ENCODE results near the gene VPS8. TPM values are rescaled to one million over a fixed set of nuclear protein-coding genes. Genes with fewer than 3 reads are reported as not detected.

The VPS8 gene
- total RNA-seq, 1 donor from 2014 or later: 59.4 TPM

DNA sequence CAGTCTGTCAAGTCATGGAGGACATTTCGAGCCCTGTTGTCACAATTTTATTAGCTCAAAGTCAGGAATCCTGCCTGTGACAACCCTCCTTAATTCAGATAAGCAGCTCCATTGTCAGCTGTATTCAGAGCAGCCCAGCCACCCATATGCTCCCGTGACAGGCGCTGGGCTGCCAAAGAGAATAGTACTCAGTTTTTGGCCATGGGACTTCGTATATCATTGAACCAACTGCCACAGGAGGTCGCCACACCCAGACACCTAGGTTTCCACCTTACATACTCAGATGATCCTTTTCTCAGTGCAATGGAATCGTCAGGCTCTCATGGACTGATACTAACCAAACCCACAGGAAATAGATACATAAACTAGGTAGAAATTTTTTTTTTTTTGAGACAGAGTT lies 240.7 kb downstream of the VPS8 start:
- Mint-ChIP-seq H3K4me1 (ENCODE audit: unreplicated experiment) (no peaks in the 10 kb centered on the region), H3K9me3 (peaks cover 4% of the 10 kb centered on the region), H3K4me3 (no peak overlapping the region), H3K27me3 (no peaks in the 10 kb centered on the region), H3K36me3 (peaks cover 64% of the 10 kb centered on the region), H3K27ac (no peak overlapping the region)
- DNase-seq (ENCODE audit: extremely low spot score, unreplicated experiment): no peak
- TF ChIP-seq, protein P1, sequence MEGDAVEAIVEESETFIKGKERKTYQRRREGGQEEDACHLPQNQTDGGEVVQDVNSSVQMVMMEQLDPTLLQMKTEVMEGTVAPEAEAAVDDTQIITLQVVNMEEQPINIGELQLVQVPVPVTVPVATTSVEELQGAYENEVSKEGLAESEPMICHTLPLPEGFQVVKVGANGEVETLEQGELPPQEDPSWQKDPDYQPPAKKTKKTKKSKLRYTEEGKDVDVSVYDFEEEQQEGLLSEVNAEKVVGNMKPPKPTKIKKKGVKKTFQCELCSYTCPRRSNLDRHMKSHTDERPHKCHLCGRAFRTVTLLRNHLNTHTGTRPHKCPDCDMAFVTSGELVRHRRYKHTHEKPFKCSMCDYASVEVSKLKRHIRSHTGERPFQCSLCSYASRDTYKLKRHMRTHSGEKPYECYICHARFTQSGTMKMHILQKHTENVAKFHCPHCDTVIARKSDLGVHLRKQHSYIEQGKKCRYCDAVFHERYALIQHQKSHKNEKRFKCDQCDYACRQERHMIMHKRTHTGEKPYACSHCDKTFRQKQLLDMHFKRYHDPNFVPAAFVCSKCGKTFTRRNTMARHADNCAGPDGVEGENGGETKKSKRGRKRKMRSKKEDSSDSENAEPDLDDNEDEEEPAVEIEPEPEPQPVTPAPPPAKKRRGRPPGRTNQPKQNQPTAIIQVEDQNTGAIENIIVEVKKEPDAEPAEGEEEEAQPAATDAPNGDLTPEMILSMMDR (conservative IDR thresholded peaks at IDR 0.05): no peak

GRCh38 chr3:185056908-185057307 lies 244.9 kb downstream of the VPS8 start:
- H3K36me3 Mint-ChIP-seq: peaks cover 40% of the 10 kb centered on the region
- no peak overlapping the region for H3K4me3 Mint-ChIP-seq
- TF ChIP-seq, protein P1 (conservative IDR thresholded peaks at IDR 0.05): no peak
- H3K9me3 Mint-ChIP-seq: peaks cover 10% of the 10 kb centered on the region
- no peak for DNase-seq (ENCODE audit: extremely low spot score, unreplicated experiment)
- H3K27ac Mint-ChIP-seq: no peak overlapping the region
- H3K4me1 Mint-ChIP-seq (ENCODE audit: unreplicated experiment): no peaks in the 10 kb centered on the region
- H3K27me3 Mint-ChIP-seq: no peaks in the 10 kb centered on the region

- TF ChIP-seq, protein P1 (conservative IDR thresholded peaks at IDR 0.05): no peak
- no peak for DNase-seq (ENCODE audit: extremely low spot score, unreplicated experiment)
- Mint-ChIP-seq H3K4me1 (ENCODE audit: unreplicated experiment) (no peaks in the 10 kb centered on the region), H3K27me3 (no peaks in the 10 kb centered on the region), H3K27ac (no peak overlapping the region), H3K9me3 (peaks cover 10% of the 10 kb centered on the region), H3K4me3 (no peak overlapping the region), H3K36me3 (peaks cover 33% of the 10 kb centered on the region)
Measured at GRCh38 chr3:185057829-185058228, 245.9 kb downstream of the VPS8 start.

GRCh38 chr3:185058796-185059195 lies 246.8 kb downstream of the VPS8 start:
- Mint-ChIP-seq H3K27me3 (no peaks in the 10 kb centered on the region), H3K4me3 (no peak overlapping the region), H3K27ac (no peak overlapping the region), H3K9me3 (peaks cover 10% of the 10 kb centered on the region), H3K36me3 (peaks cover 26% of the 10 kb centered on the region), H3K4me1 (ENCODE audit: unreplicated experiment) (no peaks in the 10 kb centered on the region)
- DNase-seq (ENCODE audit: extremely low spot score, unreplicated experiment): no peak
- TF ChIP-seq, protein P1 (conservative IDR thresholded peaks at IDR 0.05): no peak

DNA sequence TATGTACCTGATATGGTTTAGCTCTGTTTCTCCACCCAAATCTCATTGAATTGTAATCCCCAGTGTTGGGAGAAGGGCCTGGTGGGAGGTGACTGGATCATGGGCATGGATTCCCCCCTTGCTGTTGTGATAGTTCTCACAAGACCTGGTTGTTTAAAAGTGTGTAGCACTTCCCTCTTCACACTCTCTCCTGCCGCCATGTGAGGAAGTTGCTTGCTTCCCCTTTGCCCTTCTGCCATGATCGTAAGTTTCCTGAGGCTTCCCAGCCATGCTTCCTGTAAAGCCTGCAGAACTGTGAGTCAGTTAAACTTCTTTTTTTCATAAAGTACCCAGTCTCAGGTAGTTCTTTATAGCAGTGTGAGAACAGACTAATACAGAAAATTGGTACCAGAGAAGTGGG lies 247.8 kb downstream of the VPS8 start:
- peaks cover 10% of the 10 kb centered on the region for H3K9me3 Mint-ChIP-seq
- TF ChIP-seq, protein P1 (conservative IDR thresholded peaks at IDR 0.05): no peak
- peaks cover 21% of the 10 kb centered on the region for H3K36me3 Mint-ChIP-seq
- H3K27me3 Mint-ChIP-seq: no peaks in the 10 kb centered on the region
- DNase-seq (ENCODE audit: extremely low spot score, unreplicated experiment): no peak
- no peak overlapping the region for H3K4me3 Mint-ChIP-seq
- H3K4me1 Mint-ChIP-seq (ENCODE audit: unreplicated experiment): no peaks in the 10 kb centered on the region
- H3K27ac Mint-ChIP-seq: no peak overlapping the region

GRCh38 chr3:185060655-185061054 lies 248.7 kb downstream of the VPS8 start:
- Mint-ChIP-seq H3K4me3 (no peak overlapping the region), H3K9me3 (peaks cover 10% of the 10 kb centered on the region), H3K27ac (no peak overlapping the region), H3K27me3 (no peaks in the 10 kb centered on the region), H3K36me3 (peaks cover 15% of the 10 kb centered on the region), H3K4me1 (ENCODE audit: unreplicated experiment) (no peaks in the 10 kb centered on the region)
- DNase-seq (ENCODE audit: extremely low spot score, unreplicated experiment): no peak
- TF ChIP-seq, protein P1 (conservative IDR thresholded peaks at IDR 0.05): no peak
